IMR-90 (cell line): ENCODE data around the gene LDLRAD4. TPM values are rescaled to one million over a fixed set of nuclear protein-coding genes. Genes with fewer than 3 reads are reported as not detected.

Experiments used
- CHD1 ChIP-seq: IDR thresholded peaks from 2 replicates; pipeline ENCODE4 v1.6.1; 2012; ENCODE audit warnings: low read depth, low read length, improper control_type of control experiment
- POLR2A ChIP-seq: IDR thresholded peaks from 2 replicates; pipeline ENCODE4 v1.6.1; 2012; ENCODE audit warnings: mild to moderate bottlenecking, low read depth, low read length
- RCOR1 ChIP-seq: IDR thresholded peaks from 2 replicates; pipeline ENCODE4 v1.6.1; 2012; ENCODE audit warnings: mild to moderate bottlenecking, low read length, improper control_type of control experiment; ENCODE audit not compliant: insufficient replicate concordance
- RFX5 ChIP-seq: IDR thresholded peaks from 2 replicates; pipeline ENCODE4 v1.8.0; 2012; ENCODE audit warnings: low read depth, mild to moderate bottlenecking, low read length, moderate library complexity
- polyA plus RNA-seq, 3 experiments: library from polyadenylated mRNA; depleted of rRNA; stranded (reverse); fragments of >200 nt; gene quantifications; 2 replicates each; pipeline ENCODE4 v1.2.3, GENCODE V29; 2012; ENCODE audit warnings: low replicate concordance in 1 of 3
- total RNA-seq: library from RNA; depleted of rRNA; stranded (reverse); fragments of >200 nt; gene quantifications from 2 replicates; pipeline ENCODE4 v1.2.3, GENCODE V29; 2012
- TF ChIP-seq, protein P1 (sequence below): conservative IDR thresholded peaks from 2 replicates; pipeline ENCODE4 v1.5.1; 2012; ENCODE audit warnings: mild to moderate bottlenecking, low read depth, low read length, improper control_type of control experiment

Gene LDLRAD4
- total and polyA plus RNA-seq, 2 of the 4 experiments (the other 2 are of a cell fraction): not detected

- TF ChIP-seq, protein P1, sequence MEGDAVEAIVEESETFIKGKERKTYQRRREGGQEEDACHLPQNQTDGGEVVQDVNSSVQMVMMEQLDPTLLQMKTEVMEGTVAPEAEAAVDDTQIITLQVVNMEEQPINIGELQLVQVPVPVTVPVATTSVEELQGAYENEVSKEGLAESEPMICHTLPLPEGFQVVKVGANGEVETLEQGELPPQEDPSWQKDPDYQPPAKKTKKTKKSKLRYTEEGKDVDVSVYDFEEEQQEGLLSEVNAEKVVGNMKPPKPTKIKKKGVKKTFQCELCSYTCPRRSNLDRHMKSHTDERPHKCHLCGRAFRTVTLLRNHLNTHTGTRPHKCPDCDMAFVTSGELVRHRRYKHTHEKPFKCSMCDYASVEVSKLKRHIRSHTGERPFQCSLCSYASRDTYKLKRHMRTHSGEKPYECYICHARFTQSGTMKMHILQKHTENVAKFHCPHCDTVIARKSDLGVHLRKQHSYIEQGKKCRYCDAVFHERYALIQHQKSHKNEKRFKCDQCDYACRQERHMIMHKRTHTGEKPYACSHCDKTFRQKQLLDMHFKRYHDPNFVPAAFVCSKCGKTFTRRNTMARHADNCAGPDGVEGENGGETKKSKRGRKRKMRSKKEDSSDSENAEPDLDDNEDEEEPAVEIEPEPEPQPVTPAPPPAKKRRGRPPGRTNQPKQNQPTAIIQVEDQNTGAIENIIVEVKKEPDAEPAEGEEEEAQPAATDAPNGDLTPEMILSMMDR: no peak
- no peak for TF ChIP-seq POLR2A
- TF ChIP-seq RCOR1: no peak
- TF ChIP-seq CHD1: no peak
- TF ChIP-seq RFX5: no peak
Observed at GRCh38 chr18:13233787-13234783, 15.5 kb downstream of the LDLRAD4 start (continued).
